PC-9 (cell line): ENCODE data around the gene CSTA.

Experiments
- CTCF ChIP-seq: fragments of 200-600 bp; sonication (generic); conservative IDR thresholded peaks from 2 replicates; pipeline ENCODE4 v1.6.1; 2017; ENCODE audit warnings: mixed run types, antibody characterized with exemption, mild to moderate bottlenecking, moderate library complexity
- EZH2 ChIP-seq: fragments of 200-600 bp; sonication (generic); IDR thresholded peaks from 2 replicates; pipeline ENCODE4 v1.8.0; 2017; ENCODE audit warnings: antibody characterized with exemption, low read depth

GRCh38 chr3:122318620-122319019, 6.4 kb upstream of the CSTA start:
- TF ChIP-seq CTCF (no peak), EZH2 (no peak)
